ENCODE measurements around the gene APOE. TPM values are rescaled to one million over a fixed set of nuclear protein-coding genes. Genes with fewer than 3 reads are reported as not detected.
A peak's percentile ranks its signal among the peaks of the same experiment; 100 is the strongest.

The APOE gene
- total RNA-seq, 1 donor from 2014 or later = 655 TPM

GRCh38 chr19:44927746-44928145 lies 22.1 kb downstream of the APOE start:
- DNase-seq (ENCODE audit: low read depth) = peak; percentile 29
- H3K36me3 Mint-ChIP-seq (ENCODE audit: low read depth, unreplicated experiment) = no peaks in the 10 kb centered on the region
- peaks cover 2% of the 10 kb centered on the region for H3K9me3 Mint-ChIP-seq (ENCODE audit: unreplicated experiment)
- Histone ChIP-seq H3K9me3 (ENCODE audit: insufficient read depth, low read depth, low read length) (no peaks in the 10 kb centered on the region), H3K4me2 (ENCODE audit: low read length) (peak overlapping the region; percentile 78), H3K4me1 (ENCODE audit: insufficient read depth, low read length) (no peaks in the 10 kb centered on the region), H2AFZ (ENCODE audit: low read depth, low read length) (no peak overlapping the region), H3K27me3 (ENCODE audit: insufficient read depth, low read length) (no peaks in the 10 kb centered on the region), H4K20me1 (ENCODE audit: insufficient read depth, low read length) (no peaks in the 10 kb centered on the region), H3K79me2 (ENCODE audit: insufficient read depth, low read length) (no peaks in the 10 kb centered on the region), H3K36me3 (ENCODE audit: insufficient read depth, low read length) (no peaks in the 10 kb centered on the region), H3K27ac (ENCODE audit: low read depth, low read length) (no peak overlapping the region), H3K4me3 (ENCODE audit: insufficient read depth, low read depth, low read length) (no peak overlapping the region), H3K9ac (ENCODE audit: low read length) (no peak overlapping the region)
- no peak for FAIRE-seq
- H3K27me3 Mint-ChIP-seq (ENCODE audit: low read depth, unreplicated experiment) = peaks cover 28% of the 10 kb centered on the region
- no peak for TF ChIP-seq EZH2 (IDR thresholded peaks at IDR 0.05; ENCODE audit: insufficient read depth, low read length)
- H3K4me1 Mint-ChIP-seq (ENCODE audit: low read depth, unreplicated experiment) = no peaks in the 10 kb centered on the region
- no peak overlapping the region for H3K27ac Mint-ChIP-seq (ENCODE audit: unreplicated experiment)
- H3K4me3 Mint-ChIP-seq (ENCODE audit: unreplicated experiment) = no peak overlapping the region

- Mint-ChIP-seq H3K27ac (ENCODE audit: unreplicated experiment) (no peak overlapping the region), H3K36me3 (ENCODE audit: low read depth, unreplicated experiment) (no peaks in the 10 kb centered on the region), H3K4me3 (ENCODE audit: unreplicated experiment) (no peak overlapping the region), H3K4me1 (ENCODE audit: low read depth, unreplicated experiment) (no peaks in the 10 kb centered on the region), H3K9me3 (ENCODE audit: unreplicated experiment) (peaks cover 2% of the 10 kb centered on the region), H3K27me3 (ENCODE audit: low read depth, unreplicated experiment) (peaks cover 34% of the 10 kb centered on the region)
- DNase-seq (ENCODE audit: low read depth) (no peak), FAIRE-seq (no peak)
- Histone ChIP-seq H3K27me3 (ENCODE audit: insufficient read depth, low read length) (no peaks in the 10 kb centered on the region), H2AFZ (ENCODE audit: low read depth, low read length) (no peak overlapping the region), H3K79me2 (ENCODE audit: insufficient read depth, low read length) (no peaks in the 10 kb centered on the region), H3K36me3 (ENCODE audit: insufficient read depth, low read length) (no peaks in the 10 kb centered on the region), H3K27ac (ENCODE audit: low read depth, low read length) (no peak overlapping the region), H3K4me2 (ENCODE audit: low read length) (no peak overlapping the region), H3K9ac (ENCODE audit: low read length) (no peak overlapping the region), H4K20me1 (ENCODE audit: insufficient read depth, low read length) (no peaks in the 10 kb centered on the region), H3K9me3 (ENCODE audit: insufficient read depth, low read depth, low read length) (no peaks in the 10 kb centered on the region), H3K4me1 (ENCODE audit: insufficient read depth, low read length) (no peaks in the 10 kb centered on the region), H3K4me3 (ENCODE audit: insufficient read depth, low read depth, low read length) (no peak overlapping the region)
- TF ChIP-seq CTCF (IDR thresholded peaks at IDR 0.05; ENCODE audit: insufficient read depth, low read depth, low read length) (no peak), EZH2 (IDR thresholded peaks at IDR 0.05; ENCODE audit: insufficient read depth, low read length) (no peak)
Observed at GRCh38 chr19:44930088-44930487, 24.5 kb downstream of the APOE start.

- TF ChIP-seq CTCF (IDR thresholded peaks at IDR 0.05; ENCODE audit: insufficient read depth, low read depth, low read length) (no peak), EZH2 (IDR thresholded peaks at IDR 0.05; ENCODE audit: insufficient read depth, low read length) (no peak)
- Histone ChIP-seq H3K4me3 (ENCODE audit: insufficient read depth, low read depth, low read length) (no peak overlapping the region), H3K4me1 (ENCODE audit: insufficient read depth, low read length) (no peaks in the 10 kb centered on the region), H3K9me3 (ENCODE audit: insufficient read depth, low read depth, low read length) (no peaks in the 10 kb centered on the region), H3K27me3 (ENCODE audit: insufficient read depth, low read length) (no peaks in the 10 kb centered on the region), H3K27ac (ENCODE audit: low read depth, low read length) (no peak overlapping the region), H3K36me3 (ENCODE audit: insufficient read depth, low read length) (no peaks in the 10 kb centered on the region), H3K79me2 (ENCODE audit: insufficient read depth, low read length) (no peaks in the 10 kb centered on the region), H3K9ac (ENCODE audit: low read length) (no peak overlapping the region), H3K4me2 (ENCODE audit: low read length) (no peak overlapping the region), H4K20me1 (ENCODE audit: insufficient read depth, low read length) (no peaks in the 10 kb centered on the region), H2AFZ (ENCODE audit: low read depth, low read length) (no peak overlapping the region)
- no peaks in the 10 kb centered on the region for H3K36me3 Mint-ChIP-seq (ENCODE audit: low read depth, unreplicated experiment)
- no peak for FAIRE-seq
- H3K27ac Mint-ChIP-seq (ENCODE audit: unreplicated experiment) = no peak overlapping the region
- peaks cover 21% of the 10 kb centered on the region for H3K27me3 Mint-ChIP-seq (ENCODE audit: low read depth, unreplicated experiment)
- no peaks in the 10 kb centered on the region for H3K4me1 Mint-ChIP-seq (ENCODE audit: low read depth, unreplicated experiment)
- DNase-seq (ENCODE audit: low read depth) = no peak
- peaks cover 2% of the 10 kb centered on the region for H3K9me3 Mint-ChIP-seq (ENCODE audit: unreplicated experiment)
- no peak overlapping the region for H3K4me3 Mint-ChIP-seq (ENCODE audit: unreplicated experiment)
Observed at GRCh38 chr19:44931541-44931940, 25.9 kb downstream of the APOE start.

Data from astrocyte (in vitro differentiated cells and primary cell).